ENCODE data around the gene PTH1R.

The PTH1R gene

DNA sequence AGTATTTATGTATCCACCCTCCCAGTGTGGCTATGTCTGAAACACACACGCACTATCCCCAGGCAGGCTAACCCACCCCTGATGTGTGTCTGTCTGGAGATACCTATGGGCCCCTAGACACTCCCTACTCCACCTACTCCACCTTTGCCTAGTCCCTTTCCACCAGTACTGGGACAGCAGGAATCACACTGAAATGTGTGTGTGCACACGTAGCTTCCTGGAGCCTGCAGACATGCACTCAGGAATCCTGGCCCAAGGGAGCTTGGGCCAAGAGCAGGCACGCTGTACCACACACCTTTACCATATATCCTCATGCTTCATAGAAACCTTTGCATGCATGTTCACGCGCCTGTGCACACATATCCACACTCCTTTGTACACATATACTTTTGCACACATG lies 6.9 kb upstream of the PTH1R start:
- no peak for TF ChIP-seq CTCF (conservative IDR thresholded peaks at IDR 0.05; ENCODE audit: low read depth, low read length)
- no peak for DNase-seq (ENCODE audit: low read depth)
- no peak overlapping the region for H3K4me3 ChIP-seq (ENCODE audit: low read depth, low read length)

GRCh38 chr3:46871222-46871621 lies 6.3 kb upstream of the PTH1R start:
- peak; percentile 21 for DNase-seq (ENCODE audit: low read depth)
- no peak overlapping the region for H3K4me3 ChIP-seq (ENCODE audit: low read depth, low read length)
- TF ChIP-seq CTCF (conservative IDR thresholded peaks at IDR 0.05; ENCODE audit: low read depth, low read length) = no peak

DNA sequence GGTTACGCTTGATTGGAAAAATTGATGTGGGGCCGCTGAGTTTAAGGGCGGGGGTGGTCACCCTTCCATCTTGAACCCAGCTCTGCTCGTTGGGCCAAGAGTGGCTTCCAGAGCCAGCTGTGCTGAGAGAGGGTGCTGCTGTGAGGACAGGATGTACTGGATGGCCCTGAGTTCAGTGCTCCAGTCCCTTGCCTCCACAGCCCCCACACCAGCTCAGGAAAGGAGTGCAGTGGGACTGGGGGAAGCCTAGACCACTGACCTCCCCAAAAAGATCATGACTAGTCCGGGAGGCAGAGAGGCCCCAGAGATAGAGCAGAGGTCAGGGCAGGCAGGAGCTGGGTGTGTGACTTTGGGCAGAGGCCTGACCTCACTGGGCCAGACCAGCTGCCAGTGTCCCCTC lies 4.0 kb upstream of the PTH1R start:
- no peak for TF ChIP-seq CTCF (conservative IDR thresholded peaks at IDR 0.05; ENCODE audit: low read depth, low read length)
- H3K4me3 ChIP-seq (ENCODE audit: low read depth, low read length) = no peak overlapping the region
- no peak for DNase-seq (ENCODE audit: low read depth)

DNA sequence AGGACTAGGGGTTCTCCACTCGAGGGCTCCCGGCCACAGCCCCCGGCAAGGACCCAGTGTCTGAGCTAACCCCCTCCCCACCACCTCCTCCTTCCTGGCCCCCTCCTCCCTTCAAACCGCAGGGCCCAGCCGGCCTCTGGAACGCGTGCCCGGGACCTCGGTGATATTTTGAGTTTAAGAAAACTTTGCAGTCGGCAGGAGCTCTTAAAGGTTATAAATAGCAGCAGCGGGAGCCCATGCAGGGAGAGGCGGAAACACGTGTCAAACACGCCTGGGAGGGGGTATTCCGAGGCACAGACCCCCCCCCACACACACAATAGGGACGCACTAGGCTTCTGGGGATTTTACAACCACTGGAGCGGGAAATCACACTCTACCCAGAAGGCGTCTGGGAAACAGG lies 3.1 kb upstream of the PTH1R start:
- TF ChIP-seq CTCF (conservative IDR thresholded peaks at IDR 0.05; ENCODE audit: low read depth, low read length) = no peak
- peak; percentile 55 for DNase-seq (ENCODE audit: low read depth)
- H3K4me3 ChIP-seq (ENCODE audit: low read depth, low read length) = no peak overlapping the region

DNA sequence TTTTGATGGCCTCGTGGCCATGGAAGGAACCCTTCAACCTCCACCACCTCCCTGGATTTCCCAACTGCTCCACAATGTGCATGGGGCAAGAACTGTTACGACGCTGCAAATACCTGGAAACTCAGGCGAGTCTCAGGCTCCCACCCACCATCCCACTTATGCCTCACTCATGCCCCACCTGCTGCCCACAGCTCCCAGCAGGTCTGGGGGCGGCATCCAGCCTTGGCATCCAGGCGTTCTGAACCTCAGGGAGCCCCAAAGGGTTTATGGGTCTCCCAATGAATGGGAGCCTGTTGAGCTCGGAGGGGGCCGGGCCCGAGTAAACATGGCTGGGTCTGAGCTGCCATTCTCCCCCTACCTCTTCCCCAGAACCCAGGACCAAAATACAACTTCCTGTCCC lies 2.0 kb upstream of the PTH1R start:
- no peak overlapping the region for H3K4me3 ChIP-seq (ENCODE audit: low read depth, low read length)
- TF ChIP-seq CTCF (conservative IDR thresholded peaks at IDR 0.05; ENCODE audit: low read depth, low read length) = no peak

DNA sequence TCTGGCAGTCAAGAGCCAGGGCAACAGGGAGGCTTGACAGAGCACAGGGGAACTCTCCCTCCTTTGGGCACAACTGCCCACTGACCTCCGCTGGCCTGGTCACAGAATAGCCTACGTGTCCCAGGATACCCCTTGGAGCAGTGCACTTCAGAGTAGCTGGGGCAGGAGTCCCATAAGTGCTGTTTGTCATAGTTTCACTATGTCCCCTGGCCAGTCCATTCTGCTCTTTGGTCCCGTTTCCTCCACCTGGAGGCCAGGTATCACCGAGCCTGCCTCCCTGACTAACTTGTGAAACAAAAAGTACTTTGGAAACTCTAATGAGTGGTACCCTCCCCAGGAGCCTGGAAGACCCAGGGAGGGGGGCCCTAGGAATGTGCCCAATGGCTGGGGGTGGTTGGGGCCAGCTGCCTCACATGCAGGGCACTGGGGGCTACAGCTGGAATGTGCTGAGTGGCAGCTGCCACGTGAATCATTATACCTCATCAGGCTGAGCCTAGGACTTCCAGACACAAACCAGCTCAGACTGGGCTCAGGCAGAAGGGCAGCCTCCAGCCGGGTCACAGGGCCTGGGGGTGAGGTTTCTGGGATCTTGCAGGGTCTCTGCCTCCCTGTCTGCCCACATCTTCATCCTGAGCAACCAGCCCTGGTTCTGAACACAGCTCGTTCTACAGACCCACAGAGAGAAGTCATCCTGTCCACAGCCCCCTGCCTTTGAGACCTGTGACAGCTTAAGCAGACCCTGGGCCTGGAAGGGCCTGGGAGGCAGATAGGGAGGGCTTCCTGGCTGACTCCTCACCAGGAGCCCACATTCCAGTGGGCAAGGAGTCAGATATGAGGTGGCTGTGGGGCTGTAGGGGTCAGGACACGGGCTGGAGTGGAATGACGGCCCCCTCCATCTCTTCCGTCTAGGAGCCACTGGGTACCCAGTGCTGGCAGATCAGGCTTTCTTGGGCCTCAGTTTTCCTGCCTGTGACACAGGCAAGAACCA lies 914 bp upstream of the PTH1R start:
- DNase-seq (ENCODE audit: low read depth) = no peak
- no peak for TF ChIP-seq CTCF (conservative IDR thresholded peaks at IDR 0.05; ENCODE audit: low read depth, low read length)
- no peak overlapping the region for H3K4me3 ChIP-seq (ENCODE audit: low read depth, low read length)

More for the DNA sequence above, 2.0 kb upstream of the PTH1R start:
- DNase-seq (ENCODE audit: low read depth) = no peak

All from choroid plexus epithelial cell (primary cell).